HFFc6 (cell line): ENCODE data around the gene PLEKHG2. TPM values are rescaled to one million over a fixed set of nuclear protein-coding genes. Genes with fewer than 3 reads are reported as not detected.

Experiments
- DNase-seq: peaks from one replicate; pipeline ENCODE4 v3.0.0-alpha.2; 2018
- H3K27ac Mint-ChIP-seq: 2 replicates; pipeline ENCODE4 v1.8.0; 2020; ENCODE audit warnings: mild to moderate bottlenecking, mixed read lengths
- H3K27me3 Mint-ChIP-seq: 2 replicates; pipeline ENCODE4 v1.8.0; 2021; ENCODE audit warnings: mild to moderate bottlenecking, moderate library complexity, mixed read lengths; ENCODE audit not compliant: insufficient read depth
- H3K36me3 Mint-ChIP-seq: 2 replicates; pipeline ENCODE4 v1.8.0; 2021; ENCODE audit warnings: low read depth, mixed read lengths
- H3K4me1 Mint-ChIP-seq: 2 replicates; pipeline ENCODE4 v1.8.0; 2020; ENCODE audit warnings: low read depth, mixed read lengths
- H3K4me3 Mint-ChIP-seq: 2 replicates; pipeline ENCODE4 v1.8.0; 2020; ENCODE audit warnings: mild to moderate bottlenecking, moderate library complexity, mixed read lengths
- H3K9me3 Mint-ChIP-seq: 2 replicates; pipeline ENCODE4 v1.8.0; 2020; ENCODE audit warnings: mild to moderate bottlenecking, mixed read lengths
- CTCF ChIP-seq: fragments of 200-600 bp; sonication (generic); IDR thresholded peaks from 2 replicates; pipeline ENCODE4 v1.5.0; 2021; ENCODE audit warnings: antibody characterized with exemption, mild to moderate bottlenecking
- total RNA-seq, 6 experiments: library from RNA; stranded (reverse); fragmentation: NEBNext Ultra II Directional; extraction: Animal tissue kit (Norgen Biotek cat#: 25700); gene quantifications; 2 replicates in 1 of 6; 3 replicates in 5 of 6; pipeline ENCODE4 v1.2.3, GENCODE V29; 2021

The PLEKHG2 gene
- total RNA-seq, 6 experiments from 2014 or later, result 38.3 to 56.0 (median 45.7) TPM

- Mint-ChIP-seq H3K4me1 (peaks cover 57% of the 10 kb centered on the region), H3K36me3 (peaks cover 28% of the 10 kb centered on the region)
- DNase-seq, result peak; percentile 44
These were observed 1.2 kb upstream of the PLEKHG2 start for GRCh38 chr19:39411081-39411831.

GRCh38 chr19:39411832-39412099 is 703 bp upstream of the PLEKHG2 start:
- H3K4me1 Mint-ChIP-seq, result peaks cover 54% of the 10 kb centered on the region
- peaks cover 57% of the 10 kb centered on the region for H3K27me3 Mint-ChIP-seq
- DNase-seq, result peak; percentile 90

More at GRCh38 chr19:39411081-39411831, 1.2 kb upstream of the PLEKHG2 start:
- no peak for TF ChIP-seq CTCF
- Mint-ChIP-seq H3K9me3 (peaks cover 23% of the 10 kb centered on the region), H3K4me3 (peak overlapping the region; percentile 92), H3K27me3 (peaks cover 57% of the 10 kb centered on the region), H3K27ac (peak overlapping the region; percentile 91)

GRCh38 chr19:39412867-39413271 is 400 bp downstream of the PLEKHG2 start:
- no peak for DNase-seq
- Mint-ChIP-seq H3K27ac (peak overlapping the region; percentile 91), H3K36me3 (peaks cover 19% of the 10 kb centered on the region), H3K4me1 (peaks cover 53% of the 10 kb centered on the region), H3K4me3 (peak overlapping the region; percentile 92), H3K27me3 (peaks cover 46% of the 10 kb centered on the region), H3K9me3 (peaks cover 18% of the 10 kb centered on the region)
- TF ChIP-seq CTCF, result peak; percentile 49

More at GRCh38 chr19:39411832-39412099, 703 bp upstream of the PLEKHG2 start:
- Mint-ChIP-seq H3K4me3 (peak overlapping the region; percentile 92), H3K9me3 (peaks cover 23% of the 10 kb centered on the region), H3K36me3 (peaks cover 28% of the 10 kb centered on the region), H3K27ac (peak overlapping the region; percentile 91)
- TF ChIP-seq CTCF, result peak; percentile 94

GRCh38 chr19:39413272-39413910 is 922 bp downstream of the PLEKHG2 start:
- peaks cover 18% of the 10 kb centered on the region for H3K9me3 Mint-ChIP-seq
- H3K27me3 Mint-ChIP-seq, result peaks cover 41% of the 10 kb centered on the region
- H3K4me3 Mint-ChIP-seq, result peak overlapping the region; percentile 98
- H3K4me1 Mint-ChIP-seq, result peaks cover 48% of the 10 kb centered on the region
- DNase-seq, result no peak
- TF ChIP-seq CTCF, result no peak
- peaks cover 14% of the 10 kb centered on the region for H3K36me3 Mint-ChIP-seq
- peak overlapping the region; percentile 92 for H3K27ac Mint-ChIP-seq

- peaks cover 41% of the 10 kb centered on the region for H3K4me1 Mint-ChIP-seq
- peaks cover 9% of the 10 kb centered on the region for H3K36me3 Mint-ChIP-seq
- peak overlapping the region; percentile 92 for H3K27ac Mint-ChIP-seq
- H3K27me3 Mint-ChIP-seq, result peaks cover 35% of the 10 kb centered on the region
- no peak for DNase-seq
- peaks cover 18% of the 10 kb centered on the region for H3K9me3 Mint-ChIP-seq
- peak overlapping the region; percentile 98 for H3K4me3 Mint-ChIP-seq
- TF ChIP-seq CTCF, result peak; percentile 50; the same call in 1 of the 2 replicates
These were observed 1.6 kb downstream of the PLEKHG2 start for GRCh38 chr19:39413911-39414608.
